Stomach (tissue), 9 donors: ENCODE results near the gene SPTY2D1. TPM values are rescaled to one million over a fixed set of nuclear protein-coding genes. Genes with fewer than 3 reads are reported as not detected.

Experiments used
- DNase-seq, 2 donors: peaks; one replicate each; pipeline versions ENCODE4 v3.0.0 to v3.0.0-alpha.2; 2013 to 2019
- H3K27ac ChIP-seq, 5 donors: fragments of 200-600 bp in 4 of 5; sonication (generic) in 4 of 5; one replicate each; pipeline ENCODE4 v1.5.1; 2013 to 2019; ENCODE audit warnings: mild to moderate bottlenecking in 1 of 5, moderate library complexity in 1 of 5
- H3K27me3 ChIP-seq, 3 donors: fragments of 200-600 bp; sonication (generic); one replicate each; pipeline ENCODE4 v1.5.1; 2017 to 2019; ENCODE audit warnings: mixed run types in 1 of 3
- H3K36me3 ChIP-seq, 4 donors: fragments of 200-600 bp; sonication (generic); 1 replicate in 3 of 4; 2 replicates in 1 of 4; pipeline ENCODE4 v1.5.1; 2016 to 2019
- H3K4me1 ChIP-seq, 4 donors: fragments of 200-600 bp; sonication (generic); one replicate each; pipeline ENCODE4 v1.5.1; 2016 to 2019
- H3K4me3 ChIP-seq, 4 donors: fragments of 200-600 bp; sonication (generic) in 3 of 4; one replicate each; pipeline ENCODE4 v1.5.1; 2016 to 2019; ENCODE audit warnings: mild to moderate bottlenecking in 1 of 4
- H3K9me3 ChIP-seq, 4 donors: fragments of 200-600 bp; sonication (generic); one replicate each; pipeline ENCODE4 v1.5.1; 2016 to 2019
- EP300 ChIP-seq: sonication (generic); formaldehyde crosslinking; IDR thresholded peaks from one replicate; pipeline ENCODE4 v1.6.1; 2017; ENCODE audit warnings: antibody characterized with exemption
- POLR2A ChIP-seq, 4 donors: fragments of 450-650 bp; IDR thresholded peaks; one replicate each; pipeline ENCODE4 v1.6.1; 2016; ENCODE audit warnings: antibody characterized with exemption in 4 of 4, control low read depth in 2 of 4, mild to moderate bottlenecking in 1 of 4, moderate library complexity in 1 of 4
- POLR2AphosphoS5 ChIP-seq, 3 donors: sonication (generic); formaldehyde crosslinking; IDR thresholded peaks; one replicate each; pipeline ENCODE4 v1.6.1; 2016; ENCODE audit warnings: antibody characterized with exemption in 3 of 3
- WGBS, 5 donors: extraction: QIAGEN DNeasy Blood & Tissue Kit in 3 of 5; methylation state at CpG; one replicate each; pipeline versions ENCODE4 v1.1.5 to v1.1.7; 2013 to 2018; 5-methylcytosine and 5-hydroxymethylcytosine counted together
- intact Hi-C: fragments of 100-400 bp; cut with DNase I; formaldehyde crosslinking; loops from one replicate; pipeline ENCODE4 v1.15.1; 2023; ENCODE audit warnings: low total_unique reads
- polyA plus RNA-seq, 3 donors: library from polyadenylated mRNA; stranded (reverse); fragments of 200-250 nt; gene quantifications; one replicate each; pipeline ENCODE4 v1.2.3, GENCODE V29; 2013
- total RNA-seq, 5 donors: library from RNA; depleted of rRNA; stranded (reverse); fragments of >200 nt; gene quantifications; one replicate each; pipeline versions ENCODE4 v1.1.0 to v1.2.3, GENCODE V29; 2014 to 2016
- TF ChIP-seq, protein P1 (sequence below), 7 experiments: fragments of 450-650 bp in 4 of 7; fragments of 200-600 bp in 3 of 7; sonication (generic) in 3 of 7; IDR thresholded peaks; one replicate each; pipeline ENCODE4 v1.5.1; 2016 to 2019; ENCODE audit warnings: antibody characterized with exemption in 7 of 7, control low read depth in 2 of 7, mild to moderate bottlenecking in 1 of 7
- donor health status: healthy with polysubstance abuse.
- donor health status: Bipolar disorder and iron deficiency.
- donor health status: healthy.

SPTY2D1 gene
- total and polyA plus RNA-seq, 8 donors, result 3.0 to 24.3 (median 7.6) TPM

DNA sequence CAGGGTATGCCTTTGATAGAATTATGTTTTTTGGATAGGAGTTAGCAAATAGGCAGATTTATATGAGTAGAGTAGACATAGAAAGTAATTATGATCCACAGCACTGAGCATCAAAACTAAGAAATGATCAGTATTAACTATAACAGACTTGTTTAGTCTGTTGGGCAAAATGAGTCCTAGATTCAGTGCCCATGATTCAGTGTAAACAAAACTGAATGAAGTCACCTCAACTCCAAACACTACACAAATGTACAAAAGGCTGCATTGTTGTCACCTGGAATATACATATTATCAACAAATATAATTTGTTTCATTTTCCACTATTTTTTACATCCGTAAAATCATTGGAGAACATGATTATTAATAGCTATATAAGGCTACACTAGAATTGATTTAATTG, 52.3 kb downstream of the SPTY2D1 start:
- DNase-seq, result no peak
- no peaks in the 10 kb centered on the region for H3K9me3 ChIP-seq
- 85 to 97% (median 91%) methylated on average over 1 of the region's 1 CpG for WGBS, 5 donors
- H3K4me3 ChIP-seq, result no peak overlapping the region
- no peak overlapping the region for H3K27ac ChIP-seq
- H3K4me1 ChIP-seq, result peaks cover 0 to 15% (median 6%) of the 10 kb centered on the region in 4 donors
- intact Hi-C loops, result no loop called here
- no peak for TF ChIP-seq POLR2A (IDR thresholded peaks at IDR 0.05)
- no peak for TF ChIP-seq POLR2AphosphoS5 (IDR thresholded peaks at IDR 0.05)
- TF ChIP-seq EP300, result no peak
- TF ChIP-seq, protein P1, sequence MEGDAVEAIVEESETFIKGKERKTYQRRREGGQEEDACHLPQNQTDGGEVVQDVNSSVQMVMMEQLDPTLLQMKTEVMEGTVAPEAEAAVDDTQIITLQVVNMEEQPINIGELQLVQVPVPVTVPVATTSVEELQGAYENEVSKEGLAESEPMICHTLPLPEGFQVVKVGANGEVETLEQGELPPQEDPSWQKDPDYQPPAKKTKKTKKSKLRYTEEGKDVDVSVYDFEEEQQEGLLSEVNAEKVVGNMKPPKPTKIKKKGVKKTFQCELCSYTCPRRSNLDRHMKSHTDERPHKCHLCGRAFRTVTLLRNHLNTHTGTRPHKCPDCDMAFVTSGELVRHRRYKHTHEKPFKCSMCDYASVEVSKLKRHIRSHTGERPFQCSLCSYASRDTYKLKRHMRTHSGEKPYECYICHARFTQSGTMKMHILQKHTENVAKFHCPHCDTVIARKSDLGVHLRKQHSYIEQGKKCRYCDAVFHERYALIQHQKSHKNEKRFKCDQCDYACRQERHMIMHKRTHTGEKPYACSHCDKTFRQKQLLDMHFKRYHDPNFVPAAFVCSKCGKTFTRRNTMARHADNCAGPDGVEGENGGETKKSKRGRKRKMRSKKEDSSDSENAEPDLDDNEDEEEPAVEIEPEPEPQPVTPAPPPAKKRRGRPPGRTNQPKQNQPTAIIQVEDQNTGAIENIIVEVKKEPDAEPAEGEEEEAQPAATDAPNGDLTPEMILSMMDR (IDR thresholded peaks at IDR 0.05), result no peak
- H3K27me3 ChIP-seq, result no peaks in the 10 kb centered on the region
- H3K36me3 ChIP-seq, result peaks cover 0 to 20% (median 15%) of the 10 kb centered on the region in 4 donors

DNA sequence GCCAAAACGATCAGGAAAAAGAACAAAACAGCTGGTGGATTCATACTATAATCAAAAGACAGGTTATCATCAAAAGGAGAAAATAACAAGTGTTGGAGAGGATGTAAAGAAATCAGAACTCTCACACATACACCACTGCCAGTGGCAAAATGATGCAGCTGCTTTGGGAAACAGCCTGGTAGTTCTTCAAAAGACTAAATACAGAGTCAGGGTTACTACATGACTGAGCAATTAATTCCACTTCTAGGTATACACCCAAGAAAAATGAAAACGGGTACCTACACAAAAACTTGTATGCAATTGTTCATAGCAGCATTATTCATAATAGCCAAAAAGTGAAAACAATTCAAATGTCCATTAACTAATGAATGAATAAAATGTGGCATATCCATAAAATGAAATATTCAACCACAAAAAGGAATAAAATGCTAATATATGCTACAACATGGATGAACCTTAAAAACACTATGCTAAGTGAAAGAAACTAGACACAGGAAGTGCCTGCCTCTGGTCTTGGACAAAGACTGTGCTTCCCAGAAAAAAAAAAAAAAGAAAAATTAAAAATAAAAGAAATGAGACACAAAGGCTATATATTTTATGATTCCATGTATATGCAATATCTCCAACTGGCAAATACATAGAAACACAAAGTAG, 53.9 kb downstream of the SPTY2D1 start:
- intact Hi-C loops, result no loop called here
- peaks cover 5 to 35% (median 29%) of the 10 kb centered on the region in 4 donors for H3K36me3 ChIP-seq
- no peaks in the 10 kb centered on the region for H3K9me3 ChIP-seq
- WGBS, 5 donors, result 77 to 82% (median 80%) methylated on average over 2 of the region's 2 CpGs
- TF ChIP-seq POLR2A (IDR thresholded peaks at IDR 0.05) (no peak), POLR2AphosphoS5 (IDR thresholded peaks at IDR 0.05) (no peak), EP300 (no peak)
- TF ChIP-seq, protein P1 (IDR thresholded peaks at IDR 0.05), result no peak
- peak overlapping the region in 1 of 5 donors; percentile 63 for H3K27ac ChIP-seq
- H3K27me3 ChIP-seq, result no peaks in the 10 kb centered on the region
- DNase-seq, result no peak
- no peak overlapping the region for H3K4me3 ChIP-seq
- H3K4me1 ChIP-seq, result peaks cover 0 to 17% (median 5%) of the 10 kb centered on the region in 4 donors

DNA sequence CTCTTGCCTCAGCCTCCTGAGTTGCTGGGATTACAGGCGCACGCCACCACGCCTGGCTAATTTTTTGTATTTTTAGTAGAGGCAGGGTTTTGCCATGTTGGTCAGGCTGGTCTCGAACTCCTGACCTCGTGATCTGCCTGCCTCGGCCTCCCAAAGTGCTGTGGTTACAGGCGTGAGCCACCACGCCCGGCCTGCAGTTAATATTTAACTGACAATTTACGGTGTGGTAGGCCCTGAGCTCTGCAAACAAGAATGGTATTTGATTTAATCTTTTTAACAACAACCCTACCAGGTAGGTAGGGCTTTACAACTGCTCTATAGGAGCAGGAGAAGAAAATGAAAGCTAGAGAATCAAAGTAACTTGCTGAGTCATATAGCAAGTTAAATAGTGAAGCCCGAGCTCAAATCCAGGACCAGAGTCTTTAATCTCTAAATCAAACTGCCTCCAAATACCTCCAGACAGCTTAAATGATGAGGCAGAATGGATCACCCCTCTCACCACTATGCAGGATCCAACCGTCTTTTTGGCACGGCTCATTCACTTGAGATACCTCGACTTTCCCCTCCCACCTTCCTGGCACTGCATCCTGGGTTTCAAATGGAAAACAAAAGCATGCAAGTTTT, 55.1 kb downstream of the SPTY2D1 start:
- peaks cover 5 to 47% (median 40%) of the 10 kb centered on the region in 4 donors for H3K36me3 ChIP-seq
- peak overlapping the region in 1 of 4 donors; percentile 24 for H3K4me3 ChIP-seq
- no peaks in the 10 kb centered on the region for H3K27me3 ChIP-seq
- peak; percentile 65 to 76 for DNase-seq
- 43 to 63% (median 48%) methylated on average over 14 of the region's 14 CpGs for WGBS, 5 donors
- intact Hi-C loops, result no loop called here
- peak overlapping the region; percentile 41 to 92 (median 63) for H3K27ac ChIP-seq
- TF ChIP-seq POLR2A (IDR thresholded peaks at IDR 0.05) (no peak), POLR2AphosphoS5 (IDR thresholded peaks at IDR 0.05) (peak in 2 of 3 donors; percentile 22 to 68)
- H3K4me1 ChIP-seq, result peaks cover 0 to 19% (median 5%) of the 10 kb centered on the region in 4 donors
- H3K9me3 ChIP-seq, result no peaks in the 10 kb centered on the region

- peaks cover 8 to 84% (median 75%) of the 10 kb centered on the region in 4 donors for H3K36me3 ChIP-seq
- H3K27ac ChIP-seq, result no peak overlapping the region
- H3K9me3 ChIP-seq, result no peaks in the 10 kb centered on the region
- WGBS, 5 donors, result 15 to 41% (median 33%) methylated on average over 1 of the region's 1 CpG
- intact Hi-C loops, result no loop called here
- no peaks in the 10 kb centered on the region for H3K27me3 ChIP-seq
- no peak overlapping the region for H3K4me3 ChIP-seq
- DNase-seq, result no peak
- H3K4me1 ChIP-seq, result peaks cover 0 to 19% (median 5%) of the 10 kb centered on the region in 4 donors
- TF ChIP-seq, protein P1 (IDR thresholded peaks at IDR 0.05), result no peak
- TF ChIP-seq EP300 (no peak), POLR2AphosphoS5 (IDR thresholded peaks at IDR 0.05) (no peak), POLR2A (IDR thresholded peaks at IDR 0.05) (no peak)
Measured at GRCh38 chr11:18575361-18575760, 58.8 kb downstream of the SPTY2D1 start.

GRCh38 chr11:18567081-18567480, 67.1 kb downstream of the SPTY2D1 start:
- TF ChIP-seq, protein P1 (IDR thresholded peaks at IDR 0.05), result no peak
- no peak for TF ChIP-seq EP300
- TF ChIP-seq POLR2A (IDR thresholded peaks at IDR 0.05), result no peak
- no peak for TF ChIP-seq POLR2AphosphoS5 (IDR thresholded peaks at IDR 0.05)
- Histone ChIP-seq H3K4me3 (no peak overlapping the region), H3K27me3 (no peaks in the 10 kb centered on the region), H3K36me3 (peaks cover 31 to 95% (median 86%) of the 10 kb centered on the region in 4 donors), H3K27ac (no peak overlapping the region), H3K9me3 (no peaks in the 10 kb centered on the region), H3K4me1 (no peaks in the 10 kb centered on the region)
- no peak for DNase-seq
- WGBS, 5 donors, result 90 to 96% (median 95%) methylated on average over 3 of the region's 3 CpGs
- intact Hi-C loops, result no loop called here
